GM20431 (cell line): ENCODE results near the gene NTN5.
"Not testable (repeated sequence)": the region's sequence is repeated elsewhere in the genome, so short reads cannot be mapped to it uniquely, and the experiment has no call there.

ENCODE experiments used
- in situ Hi-C: fragments of 300-500 bp; cut with MseI, MboI; formaldehyde crosslinking; loops from one replicate; pipeline ENCODE4 v1.15.0; 2020; ENCODE audit warnings: low sequenced_read_pairs; ENCODE audit not compliant: unreplicated experiment

Gene NTN5

GRCh38 chr19:48633148-48634035 is 39.4 kb downstream of the NTN5 start:
- in situ Hi-C loops = no loop called here

GRCh38 chr19:48632692-48633147 is 40.1 kb downstream of the NTN5 start:
- in situ Hi-C loops = no loop called here

- in situ Hi-C loops = not testable (repeated sequence)
These were observed 40.5 kb downstream of the NTN5 start for GRCh38 chr19:48632286-48632685.

- in situ Hi-C loops = no loop called here
These were observed 41.6 kb downstream of the NTN5 start for GRCh38 chr19:48631225-48631624.

GRCh38 chr19:48630296-48631063 is 42.3 kb downstream of the NTN5 start:
- in situ Hi-C loops = no loop called here

- in situ Hi-C loops = no loop called here
These were observed 43.1 kb downstream of the NTN5 start for GRCh38 chr19:48629599-48630295.

- in situ Hi-C loops = no loop called here
These were observed 43.6 kb downstream of the NTN5 start for GRCh38 chr19:48629297-48629598.

- in situ Hi-C loops = no loop called here
These were observed 44.1 kb downstream of the NTN5 start for GRCh38 chr19:48628486-48629296.

- in situ Hi-C loops = no loop called here
These were observed 44.9 kb downstream of the NTN5 start for GRCh38 chr19:48627865-48628314.

GRCh38 chr19:48627201-48627864 is 45.5 kb downstream of the NTN5 start:
- in situ Hi-C loops = no loop called here

- in situ Hi-C loops = no loop called here
These were observed 46.9 kb downstream of the NTN5 start for GRCh38 chr19:48625891-48626327.

GRCh38 chr19:48624791-48625723 is 47.8 kb downstream of the NTN5 start:
- in situ Hi-C loops = no loop called here

- in situ Hi-C loops = no loop called here
These were observed 48.7 kb downstream of the NTN5 start for GRCh38 chr19:48624067-48624594.

GRCh38 chr19:48623556-48624066 is 49.2 kb downstream of the NTN5 start:
- in situ Hi-C loops = no loop called here

GRCh38 chr19:48619692-48620585 is 52.9 kb downstream of the NTN5 start:
- in situ Hi-C loops = no loop called here

GRCh38 chr19:48618916-48619691 is 53.7 kb downstream of the NTN5 start, which contains the start of the genes RPL18 and SPHK2:
Gene RPL18 (minus strand): TSS chr19:48619178. CDS start chr19:48619143, 35 bp downstream.
Gene SPHK2 (plus strand): TSS chr19:48619506. CDS start chr19:48620515, 1,009 bp downstream.
- in situ Hi-C loops = no loop called here
